Neural cell (in vitro differentiated cells): Measurements from ENCODE around the gene SCRN2.

Experiments
- CTCF ChIP-seq: fragments of 450-650 bp; IDR thresholded peaks from 2 replicates; pipeline ENCODE4 v1.5.1; 2014; ENCODE audit warnings: antibody characterized with exemption, mild to moderate bottlenecking, moderate library complexity; ENCODE audit not compliant: poor library complexity, severe bottlenecking
- EZH2 ChIP-seq: fragments of 200-600, 300-800 bp; shearing (Covaris generic), sonication (generic); IDR thresholded peaks from 2 replicates; pipeline ENCODE4 v1.6.1; 2014; ENCODE audit warnings: antibody characterized with exemption, low read length, borderline replicate concordance, mild to moderate bottlenecking; ENCODE audit not compliant: insufficient read depth, poor library complexity, severe bottlenecking
- MXI1 ChIP-seq: fragments of 450-650 bp; conservative IDR thresholded peaks from 2 replicates; pipeline ENCODE4 v1.6.1; 2014; ENCODE audit warnings: antibody characterized with exemption, mild to moderate bottlenecking; ENCODE audit not compliant: poor library complexity, severe bottlenecking
- POLR2AphosphoS5 ChIP-seq: IDR thresholded peaks from 2 replicates; pipeline ENCODE4 v1.6.1; 2012
- TAF1 ChIP-seq: IDR thresholded peaks from 2 replicates; pipeline ENCODE4 v1.6.1; 2012; ENCODE audit warnings: low read depth

GRCh38 chr17:47883589-47884426 lies 42.7 kb upstream of the SCRN2 start:
- TF ChIP-seq CTCF (no peak), EZH2 (no peak), POLR2AphosphoS5 (no peak), TAF1 (no peak), MXI1 (no peak)
